GM23248 (cell line): ENCODE measurements around the gene CACNB2. TPM values are rescaled to one million over a fixed set of nuclear protein-coding genes. Genes with fewer than 3 reads are reported as not detected.

Experiments
- DNase-seq: peaks from one replicate; pipeline ENCODE4 v3.0.0-alpha.2; 2015
- H2AFZ ChIP-seq: fragments of 200-600 bp; sonication (generic); 2 replicates; pipeline ENCODE4 v1.6.1; 2016; ENCODE audit warnings: antibody characterized with exemption
- H3F3A ChIP-seq: fragments of 200-600 bp; sonication (generic); 2 replicates; pipeline ENCODE4 v1.6.1; 2016; ENCODE audit warnings: mild to moderate bottlenecking, antibody characterized with exemption, mixed run types; ENCODE audit not compliant: insufficient read depth
- H3K27ac ChIP-seq: fragments of 200-600 bp; sonication (generic); 2 replicates; pipeline ENCODE4 v1.5.1; 2016; ENCODE audit warnings: mild to moderate bottlenecking
- H3K27me3 ChIP-seq: fragments of 200-600 bp; sonication (generic); replicated peaks from 2 replicates; pipeline ENCODE4 v1.6.1; 2016; ENCODE audit warnings: mild to moderate bottlenecking; ENCODE audit not compliant: insufficient read depth
- H3K36me3 ChIP-seq: fragments of 200-600 bp; sonication (generic); 2 replicates; pipeline ENCODE4 v1.6.1; 2016; ENCODE audit warnings: low read depth, mild to moderate bottlenecking
- H3K4me1 ChIP-seq: fragments of 200-600 bp; sonication (generic); 2 replicates; pipeline ENCODE4 v1.6.1; 2016; ENCODE audit warnings: mild to moderate bottlenecking; ENCODE audit not compliant: insufficient read depth
- H3K4me2 ChIP-seq: fragments of 200-600 bp; sonication (generic); one replicate; pipeline ENCODE4 v1.6.1; 2016; ENCODE audit warnings: mild to moderate bottlenecking; ENCODE audit not compliant: unreplicated experiment
- H3K4me3 ChIP-seq: fragments of 200-600 bp; sonication (generic); 2 replicates; pipeline ENCODE4 v1.5.1; 2016; ENCODE audit warnings: mild to moderate bottlenecking
- H3K79me2 ChIP-seq: fragments of 200-600 bp; sonication (generic); 2 replicates; pipeline ENCODE4 v1.6.1; 2016; ENCODE audit warnings: mild to moderate bottlenecking; ENCODE audit not compliant: insufficient read depth
- H3K9ac ChIP-seq: fragments of 200-600 bp; sonication (generic); 2 replicates; pipeline ENCODE4 v1.6.1; 2016; ENCODE audit warnings: mild to moderate bottlenecking
- H3K9me2 ChIP-seq: fragments of 200-600 bp; sonication (generic); 2 replicates; pipeline ENCODE4 v1.6.1; 2016; ENCODE audit warnings: mixed run types, mild to moderate bottlenecking, moderate library complexity; ENCODE audit not compliant: insufficient read depth
- H3K9me3 ChIP-seq: fragments of 200-600 bp; sonication (generic); one replicate; pipeline ENCODE4 v1.6.1; 2017; ENCODE audit warnings: low read depth
- H4K20me1 ChIP-seq: fragments of 200-600 bp; sonication (generic); 2 replicates; pipeline ENCODE4 v1.6.0; 2016; ENCODE audit not compliant: insufficient read depth
- EZH2 ChIP-seq: fragments of 200-600 bp; sonication (generic); IDR thresholded peaks from 2 replicates; pipeline ENCODE4 v1.6.1; 2018; ENCODE audit warnings: antibody characterized with exemption, mild to moderate bottlenecking; ENCODE audit not compliant: insufficient read depth, poor library complexity, severe bottlenecking
- EZH2phosphoT487 ChIP-seq: fragments of 200-600 bp; sonication (generic); IDR thresholded peaks from 2 replicates; pipeline ENCODE4 v1.6.1; 2018; ENCODE audit warnings: antibody characterized with exemption, moderate library complexity, mild to moderate bottlenecking, low read depth; ENCODE audit not compliant: insufficient read depth
- WGBS, 2 experiments: methylation state at CpG; one replicate each; pipeline ENCODE4 v1.1.6; 2015 to 2017; ENCODE audit warnings: low lambda C conversion rate in 2 of 2, low coverage in 1 of 2; ENCODE audit errors: missing lambda C conversion rate in 2 of 2; 5-methylcytosine and 5-hydroxymethylcytosine counted together
- in situ Hi-C: fragments of 300-500 bp; cut with MboI; formaldehyde crosslinking; loops from 2 replicates; pipeline ENCODE4 v1.15.0; 2020
- polyA plus RNA-seq: library from polyadenylated mRNA; unstranded; fragments of >200 nt; fragmentation: Nextera tagmentation; extraction: Ambion mirVana; gene quantifications from 2 replicates; pipeline ENCODE4 v1.2.1, GENCODE V29; 2016
- total RNA-seq: library from RNA; depleted of rRNA; stranded (reverse); fragments of >200 nt; shearing (Covaris generic); gene quantifications from 2 replicates; pipeline ENCODE4 v1.2.3, GENCODE V29; 2014

Gene CACNB2
- total and polyA plus RNA-seq, 2 experiments from 2014 or later = 0.31 to 0.32 TPM

- 0 out of 2 replicates have a peak, but pooled peaks cover 9% of the 10 kb centered on the region for H3F3A ChIP-seq
- 49 to 52% methylated on average over 10 of the region's 10 CpGs for WGBS, 2 experiments
- no peak overlapping the region for H3K9ac ChIP-seq
- no peak overlapping the region for H3K27ac ChIP-seq
- no peaks in the 10 kb centered on the region for H3K4me1 ChIP-seq
- DNase-seq = peak; percentile 58
- no peaks in the 10 kb centered on the region for H3K27me3 ChIP-seq
- TF ChIP-seq EZH2phosphoT487 (no peak), EZH2 (no peak)
- in situ Hi-C loops = loop anchor here (10.0 kb wide), 1 partner anchor 190 kb away; no protein-coding TSS in a partner anchor
- H3K9me3 ChIP-seq = no peaks in the 10 kb centered on the region
- H3K4me2 ChIP-seq = no peak overlapping the region
- no peaks in the 10 kb centered on the region for H3K9me2 ChIP-seq
- no peaks in the 10 kb centered on the region for H4K20me1 ChIP-seq
- no peak overlapping the region for H3K4me3 ChIP-seq
- H3K79me2 ChIP-seq = no peaks in the 10 kb centered on the region
- H2AFZ ChIP-seq = no peak overlapping the region
- H3K36me3 ChIP-seq = no peaks in the 10 kb centered on the region
These were observed 35.9 kb upstream of the CACNB2 start for GRCh38 chr10:18104223-18104872.

- Histone ChIP-seq H3K36me3 (no peaks in the 10 kb centered on the region), H3K9ac (no peak overlapping the region), H4K20me1 (no peaks in the 10 kb centered on the region), H3K27ac (no peak overlapping the region), H3K79me2 (no peaks in the 10 kb centered on the region), H3K27me3 (peaks cover 7% of the 10 kb centered on the region; the same call in 1 of the 2 replicates), H3K9me2 (no peaks in the 10 kb centered on the region), H3F3A (no peaks in the 10 kb centered on the region), H3K4me1 (no peaks in the 10 kb centered on the region), H3K4me3 (no peak overlapping the region), H3K4me2 (no peak overlapping the region), H2AFZ (no peak overlapping the region), H3K9me3 (no peaks in the 10 kb centered on the region)
- 77 to 78% methylated on average over 6 of the region's 6 CpGs for WGBS, 2 experiments
- in situ Hi-C loops = loop anchor here (10.0 kb wide), 1 partner anchor 195 kb away; no protein-coding TSS in a partner anchor
- TF ChIP-seq EZH2phosphoT487 = no peak
- TF ChIP-seq EZH2 = no peak
- no peak for DNase-seq
These were observed 30.8 kb upstream of the CACNB2 start for GRCh38 chr10:18109341-18109870.

- Histone ChIP-seq H3K79me2 (no peaks in the 10 kb centered on the region), H3K27ac (no peak overlapping the region), H3K4me1 (no peaks in the 10 kb centered on the region), H3K36me3 (no peaks in the 10 kb centered on the region), H2AFZ (no peak overlapping the region), H4K20me1 (no peaks in the 10 kb centered on the region), H3K9me3 (no peaks in the 10 kb centered on the region), H3F3A (no peaks in the 10 kb centered on the region), H3K4me3 (no peak overlapping the region), H3K27me3 (peaks cover 7% of the 10 kb centered on the region; the same call in 1 of the 2 replicates), H3K9ac (no peak overlapping the region), H3K9me2 (no peaks in the 10 kb centered on the region), H3K4me2 (no peak overlapping the region)
- WGBS, 2 experiments = 52 to 61% methylated on average over 1 of the region's 1 CpG
- TF ChIP-seq EZH2 = no peak
- no peak for TF ChIP-seq EZH2phosphoT487
- no peak for DNase-seq
- in situ Hi-C loops = no loop called here
These were observed 26.3 kb upstream of the CACNB2 start for GRCh38 chr10:18113881-18114280.

- no peaks in the 10 kb centered on the region for H3K79me2 ChIP-seq
- in situ Hi-C loops = no loop called here
- no peak overlapping the region for H3K27ac ChIP-seq
- no peaks in the 10 kb centered on the region for H3K9me3 ChIP-seq
- H3K4me3 ChIP-seq = no peak overlapping the region
- H4K20me1 ChIP-seq = no peaks in the 10 kb centered on the region
- H3K36me3 ChIP-seq = no peaks in the 10 kb centered on the region
- no peaks in the 10 kb centered on the region for H3F3A ChIP-seq
- no peaks in the 10 kb centered on the region for H3K9me2 ChIP-seq
- no peaks in the 10 kb centered on the region for H3K27me3 ChIP-seq
- no peaks in the 10 kb centered on the region for H3K4me1 ChIP-seq
- TF ChIP-seq EZH2 (no peak), EZH2phosphoT487 (no peak)
- DNase-seq = no peak
- H2AFZ ChIP-seq = no peak overlapping the region
- no peak overlapping the region for H3K9ac ChIP-seq
- H3K4me2 ChIP-seq = no peak overlapping the region
- WGBS, 2 experiments = 92 to 94% methylated on average over 2 of the region's 2 CpGs
These were observed 22.9 kb upstream of the CACNB2 start for GRCh38 chr10:18117276-18117675.
